IPS-15b (cell line): ENCODE data around the gene AJAP1.

Experiments used
- H3K27me3 ChIP-seq: one replicate; pipeline ENCODE4 v1.6.1; 2013; ENCODE audit warnings: low read length; ENCODE audit not compliant: control insufficient read depth, insufficient read depth
- H3K36me3 ChIP-seq: one replicate; pipeline ENCODE4 v1.6.1; 2013; ENCODE audit warnings: low read length; ENCODE audit not compliant: control insufficient read depth, insufficient read depth
- H3K4me1 ChIP-seq: one replicate; pipeline ENCODE4 v1.6.1; 2013; ENCODE audit warnings: mild to moderate bottlenecking, low read length; ENCODE audit not compliant: control insufficient read depth, insufficient read depth
- H3K4me3 ChIP-seq: one replicate; pipeline ENCODE4 v1.5.1; 2013; ENCODE audit warnings: low read depth, low read length
- H3K9ac ChIP-seq: one replicate; pipeline ENCODE4 v1.6.1; 2013; ENCODE audit warnings: low read depth, mild to moderate bottlenecking, low read length
- H3K9me3 ChIP-seq: one replicate; pipeline ENCODE4 v1.6.1; 2013; ENCODE audit warnings: mild to moderate bottlenecking, low read length; ENCODE audit not compliant: control insufficient read depth, insufficient read depth

AJAP1 gene

GRCh38 chr1:4675454-4676186 lies 21.2 kb downstream of the AJAP1 start:
- no peak overlapping the region for H3K9ac ChIP-seq
- no peaks in the 10 kb centered on the region for H3K4me1 ChIP-seq
- peaks cover 10% of the 10 kb centered on the region for H3K9me3 ChIP-seq
- H3K4me3 ChIP-seq, result no peak overlapping the region
- no peaks in the 10 kb centered on the region for H3K27me3 ChIP-seq
- no peaks in the 10 kb centered on the region for H3K36me3 ChIP-seq

- Histone ChIP-seq H3K9me3 (peaks cover 10% of the 10 kb centered on the region), H3K4me1 (no peaks in the 10 kb centered on the region), H3K9ac (no peak overlapping the region), H3K27me3 (no peaks in the 10 kb centered on the region), H3K36me3 (no peaks in the 10 kb centered on the region), H3K4me3 (no peak overlapping the region)
Observed at GRCh38 chr1:4676253-4676652, 21.8 kb downstream of the AJAP1 start.

GRCh38 chr1:4677608-4678007 lies 23.2 kb downstream of the AJAP1 start:
- no peaks in the 10 kb centered on the region for H3K4me1 ChIP-seq
- H3K4me3 ChIP-seq, result no peak overlapping the region
- peaks cover 10% of the 10 kb centered on the region for H3K9me3 ChIP-seq
- H3K9ac ChIP-seq, result no peak overlapping the region
- H3K27me3 ChIP-seq, result no peaks in the 10 kb centered on the region
- H3K36me3 ChIP-seq, result no peaks in the 10 kb centered on the region

GRCh38 chr1:4678066-4678717 lies 23.8 kb downstream of the AJAP1 start:
- H3K36me3 ChIP-seq, result no peaks in the 10 kb centered on the region
- H3K9me3 ChIP-seq, result peaks cover 10% of the 10 kb centered on the region
- no peaks in the 10 kb centered on the region for H3K4me1 ChIP-seq
- no peak overlapping the region for H3K9ac ChIP-seq
- no peaks in the 10 kb centered on the region for H3K27me3 ChIP-seq
- H3K4me3 ChIP-seq, result no peak overlapping the region

GRCh38 chr1:4681026-4681425 lies 26.6 kb downstream of the AJAP1 start:
- Histone ChIP-seq H3K4me3 (no peak overlapping the region), H3K4me1 (no peaks in the 10 kb centered on the region), H3K36me3 (no peaks in the 10 kb centered on the region), H3K9me3 (peaks cover 10% of the 10 kb centered on the region), H3K27me3 (no peaks in the 10 kb centered on the region), H3K9ac (no peak overlapping the region)

GRCh38 chr1:4682607-4683220 lies 28.3 kb downstream of the AJAP1 start:
- Histone ChIP-seq H3K9ac (no peak overlapping the region), H3K36me3 (no peaks in the 10 kb centered on the region), H3K9me3 (peaks cover 10% of the 10 kb centered on the region), H3K27me3 (no peaks in the 10 kb centered on the region), H3K4me1 (no peaks in the 10 kb centered on the region), H3K4me3 (no peak overlapping the region)

GRCh38 chr1:4684136-4684535 lies 29.7 kb downstream of the AJAP1 start:
- Histone ChIP-seq H3K4me3 (no peak overlapping the region), H3K27me3 (no peaks in the 10 kb centered on the region), H3K9ac (no peak overlapping the region), H3K4me1 (no peaks in the 10 kb centered on the region), H3K9me3 (peaks cover 5% of the 10 kb centered on the region), H3K36me3 (no peaks in the 10 kb centered on the region)

- Histone ChIP-seq H3K9me3 (peaks cover 3% of the 10 kb centered on the region), H3K4me3 (no peak overlapping the region), H3K9ac (no peak overlapping the region), H3K27me3 (no peaks in the 10 kb centered on the region), H3K36me3 (no peaks in the 10 kb centered on the region), H3K4me1 (no peaks in the 10 kb centered on the region)
Observed at GRCh38 chr1:4684864-4685522, 30.6 kb downstream of the AJAP1 start.

- Histone ChIP-seq H3K27me3 (no peaks in the 10 kb centered on the region), H3K4me1 (no peaks in the 10 kb centered on the region), H3K9me3 (no peaks in the 10 kb centered on the region), H3K9ac (no peak overlapping the region), H3K36me3 (no peaks in the 10 kb centered on the region), H3K4me3 (no peak overlapping the region)
Observed at GRCh38 chr1:4685523-4685865, 31.1 kb downstream of the AJAP1 start.

- H3K4me3 ChIP-seq, result no peak overlapping the region
- H3K36me3 ChIP-seq, result no peaks in the 10 kb centered on the region
- no peaks in the 10 kb centered on the region for H3K4me1 ChIP-seq
- no peak overlapping the region for H3K9ac ChIP-seq
- H3K27me3 ChIP-seq, result no peaks in the 10 kb centered on the region
- H3K9me3 ChIP-seq, result no peaks in the 10 kb centered on the region
Observed at GRCh38 chr1:4687943-4688342, 33.5 kb downstream of the AJAP1 start.

GRCh38 chr1:4689271-4689935 lies 35.0 kb downstream of the AJAP1 start:
- no peaks in the 10 kb centered on the region for H3K4me1 ChIP-seq
- H3K9ac ChIP-seq, result no peak overlapping the region
- H3K9me3 ChIP-seq, result no peaks in the 10 kb centered on the region
- no peaks in the 10 kb centered on the region for H3K27me3 ChIP-seq
- H3K36me3 ChIP-seq, result no peaks in the 10 kb centered on the region
- no peak overlapping the region for H3K4me3 ChIP-seq
